SK-N-SH treated with all-trans-retinoic acid at 6 μM for 48 hours (cell line): Measurements from ENCODE around the gene KRT83.

Experiments used
- ATAC-seq: fragments of 200-7000 bp; cut with Tn5 transposase; 3 replicates; pipeline ENCODE4 v1.9.1; 2020; ENCODE audit warnings: mild to moderate bottlenecking, moderate library complexity
- ARNTL ChIP-seq: fragments of 450-650 bp; formaldehyde crosslinking; IDR thresholded peaks from 2 replicates; pipeline ENCODE4 v1.5.0; 2020; ENCODE audit warnings: low read depth, mild to moderate bottlenecking, moderate library complexity, borderline replicate concordance
- BACH2 ChIP-seq: fragments of 250-450 bp; sonication (Bioruptor Pico); IDR thresholded peaks from 2 replicates; pipeline ENCODE4 v1.9.0; 2021; ENCODE audit warnings: mild to moderate bottlenecking, borderline replicate concordance
- CSDC2 ChIP-seq: fragments of 250-450 bp; sonication (Bioruptor Pico); IDR thresholded peaks from 2 replicates; pipeline ENCODE4 v1.5.0; 2020; ENCODE audit warnings: mild to moderate bottlenecking, moderate library complexity
- CSRNP3 ChIP-seq: fragments of 250-450 bp; sonication (Bioruptor Pico); IDR thresholded peaks from 2 replicates; pipeline ENCODE4 v1.5.1; 2021; ENCODE audit warnings: mild to moderate bottlenecking, moderate library complexity
- ESRRG ChIP-seq: fragments of 250-450 bp; sonication (Bioruptor Pico); IDR thresholded peaks from 2 replicates; pipeline ENCODE4 v1.6.1; 2021; ENCODE audit warnings: mild to moderate bottlenecking
- ISL1 ChIP-seq: fragments of 250-450 bp; sonication (Bioruptor Pico); IDR thresholded peaks from 2 replicates; pipeline ENCODE4 v2.1.2; 2022; ENCODE audit warnings: mild to moderate bottlenecking, moderate library complexity
- OSR1 ChIP-seq: fragments of 250-450 bp; sonication (Bioruptor Pico); IDR thresholded peaks from 2 replicates; pipeline ENCODE4 v1.8.0; 2022; ENCODE audit warnings: moderate library complexity, mild to moderate bottlenecking, inconsistent platforms
- PATZ1 ChIP-seq: fragments of 250-450 bp; sonication (Bioruptor Pico); IDR thresholded peaks from 2 replicates; pipeline ENCODE4 v1.8.0; 2020; ENCODE audit warnings: mild to moderate bottlenecking, moderate library complexity, borderline replicate concordance
- POU6F1 ChIP-seq: fragments of 250-450 bp; sonication (Bioruptor Pico); IDR thresholded peaks from 2 replicates; pipeline ENCODE4 v1.8.0; 2021; ENCODE audit warnings: low read depth, mild to moderate bottlenecking, moderate library complexity, borderline replicate concordance
- PPARA ChIP-seq: fragments of 250-450 bp; sonication (Bioruptor Pico); IDR thresholded peaks from 2 replicates; pipeline ENCODE4 v1.5.0; 2020; ENCODE audit warnings: mild to moderate bottlenecking, borderline replicate concordance
- RARB ChIP-seq: fragments of 250-450 bp; sonication (Bioruptor Pico); IDR thresholded peaks from 2 replicates; pipeline ENCODE4 v1.8.0; 2021; ENCODE audit warnings: mild to moderate bottlenecking, moderate library complexity
- SNAI2 ChIP-seq: fragments of 250-450 bp; sonication (Bioruptor Pico); IDR thresholded peaks from 2 replicates; pipeline ENCODE4 v1.5.0; 2020; ENCODE audit warnings: mild to moderate bottlenecking, moderate library complexity
- TCF4 ChIP-seq: fragments of 250-450 bp; sonication (Bioruptor Pico); IDR thresholded peaks from 2 replicates; pipeline ENCODE4 v1.8.0; 2021; ENCODE audit warnings: mild to moderate bottlenecking, moderate library complexity, borderline replicate concordance
- TOX ChIP-seq: fragments of 250-450 bp; sonication (Bioruptor Pico); IDR thresholded peaks from 2 replicates; pipeline ENCODE4 v1.8.0; 2021; ENCODE audit warnings: mild to moderate bottlenecking, moderate library complexity, borderline replicate concordance
- TSHZ2 ChIP-seq: fragments of 250-450 bp; sonication (Bioruptor Pico); IDR thresholded peaks from 2 replicates; pipeline ENCODE4 v1.5.0; 2020; ENCODE audit warnings: mild to moderate bottlenecking, moderate library complexity
- ZC3H10 ChIP-seq: fragments of 250-450 bp; sonication (Bioruptor Pico); IDR thresholded peaks from 2 replicates; pipeline ENCODE4 v1.5.1; 2021; ENCODE audit warnings: mild to moderate bottlenecking, moderate library complexity
- ZFP3 ChIP-seq: fragments of 250-450 bp; sonication (Bioruptor Pico); IDR thresholded peaks from 2 replicates; pipeline ENCODE4 v1.5.0; 2020; ENCODE audit warnings: mild to moderate bottlenecking, moderate library complexity
- ZFP30 ChIP-seq: fragments of 450-650 bp; formaldehyde crosslinking; IDR thresholded peaks from 2 replicates; pipeline ENCODE4 v1.5.0; 2022; ENCODE audit warnings: mild to moderate bottlenecking, moderate library complexity
- ZNF565 ChIP-seq: fragments of 450-650 bp; formaldehyde crosslinking; conservative IDR thresholded peaks from 2 replicates; pipeline ENCODE4 v1.5.0; 2020; ENCODE audit warnings: low read depth, mild to moderate bottlenecking, moderate library complexity
- ZNF70 ChIP-seq: fragments of 450-650 bp; formaldehyde crosslinking; IDR thresholded peaks from 2 replicates; pipeline ENCODE4 v1.5.0; 2020; ENCODE audit warnings: mild to moderate bottlenecking, moderate library complexity
- ZNF8 ChIP-seq: fragments of 450-650 bp; formaldehyde crosslinking; IDR thresholded peaks from 2 replicates; pipeline ENCODE4 v1.5.0; 2020; ENCODE audit warnings: mild to moderate bottlenecking, moderate library complexity

KRT83 gene

GRCh38 chr12:52318241-52318990 lies 2.8 kb downstream of the KRT83 start:
- no peak for TF ChIP-seq ZNF70 (CRISPR knock-in tag)
- TF ChIP-seq ZFP30 (CRISPR knock-in tag) = no peak
- TF ChIP-seq TSHZ2 (CRISPR knock-in tag) = no peak
- TF ChIP-seq ARNTL (CRISPR knock-in tag) = no peak
- TF ChIP-seq SNAI2 = no peak
- TF ChIP-seq TOX = no peak
- no peak for TF ChIP-seq POU6F1 (CRISPR knock-in tag)
- no peak for TF ChIP-seq BACH2 (CRISPR knock-in tag)
- TF ChIP-seq OSR1 (CRISPR knock-in tag) = no peak
- TF ChIP-seq ZFP3 (CRISPR knock-in tag) = no peak
- no peak for TF ChIP-seq ISL1 (CRISPR knock-in tag)
- TF ChIP-seq TCF4 (CRISPR knock-in tag) = no peak
- TF ChIP-seq RARB (CRISPR knock-in tag) = no peak
- no peak for TF ChIP-seq ZNF8 (CRISPR knock-in tag)
- TF ChIP-seq PPARA (CRISPR knock-in tag) = no peak
- no peak for ATAC-seq

GRCh38 chr12:52317468-52318052 lies 3.6 kb downstream of the KRT83 start:
- TF ChIP-seq ARNTL (CRISPR knock-in tag) (no peak), POU6F1 (CRISPR knock-in tag) (no peak), CSDC2 (CRISPR knock-in tag) (no peak), ZC3H10 (CRISPR knock-in tag) (no peak), ZNF8 (CRISPR knock-in tag) (no peak), ZFP3 (CRISPR knock-in tag) (no peak), TSHZ2 (CRISPR knock-in tag) (no peak), ZFP30 (CRISPR knock-in tag) (no peak), ESRRG (CRISPR knock-in tag) (no peak), PATZ1 (no peak), TCF4 (CRISPR knock-in tag) (no peak), ZNF70 (CRISPR knock-in tag) (no peak), ZNF565 (CRISPR knock-in tag) (no peak), TOX (no peak), CSRNP3 (CRISPR knock-in tag) (no peak), OSR1 (CRISPR knock-in tag) (no peak), PPARA (CRISPR knock-in tag) (no peak)
- ATAC-seq = no peak
